ENCODE results near the gene OLFM2.

DNA sequence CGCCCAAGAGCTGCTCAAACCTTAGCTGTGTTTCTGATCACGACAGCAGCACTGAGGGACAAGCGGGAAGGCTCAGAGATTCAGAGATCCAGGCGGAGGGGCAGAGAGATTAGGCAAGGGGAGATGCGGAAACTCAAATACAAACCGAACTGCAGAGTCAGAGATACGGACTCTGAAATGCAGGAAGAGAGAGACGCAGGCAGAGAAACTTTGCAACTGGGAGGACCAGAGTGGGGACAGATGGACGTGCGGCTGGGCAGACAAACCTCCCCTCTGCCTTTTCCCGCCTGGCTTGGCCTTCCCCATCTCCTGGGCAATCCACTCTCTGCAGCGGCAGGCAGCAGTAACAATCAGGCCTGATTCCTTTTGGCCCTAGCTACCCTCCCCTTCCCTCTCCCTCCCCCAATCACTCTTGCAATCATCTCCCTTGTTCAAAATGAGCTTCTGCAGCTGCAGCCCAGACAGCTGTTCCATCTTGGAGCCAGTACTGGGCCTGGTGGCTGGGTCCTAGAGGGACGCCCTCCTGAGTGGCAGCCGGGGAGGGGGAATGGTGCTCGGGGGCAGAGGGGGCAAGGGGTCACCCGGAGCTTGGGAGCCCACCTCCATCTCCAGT is 29.7 kb downstream of the OLFM2 start:
- no peak for TF ChIP-seq POLR2AphosphoS5 (IDR thresholded peaks at IDR 0.05; ENCODE audit: low read depth)
- TF ChIP-seq CTCF (IDR thresholded peaks at IDR 0.05; ENCODE audit: insufficient read depth, low read length), result no peak
- no peak for TF ChIP-seq GABPA (IDR thresholded peaks at IDR 0.05; ENCODE audit: low read depth)
- TF ChIP-seq, protein P1, sequence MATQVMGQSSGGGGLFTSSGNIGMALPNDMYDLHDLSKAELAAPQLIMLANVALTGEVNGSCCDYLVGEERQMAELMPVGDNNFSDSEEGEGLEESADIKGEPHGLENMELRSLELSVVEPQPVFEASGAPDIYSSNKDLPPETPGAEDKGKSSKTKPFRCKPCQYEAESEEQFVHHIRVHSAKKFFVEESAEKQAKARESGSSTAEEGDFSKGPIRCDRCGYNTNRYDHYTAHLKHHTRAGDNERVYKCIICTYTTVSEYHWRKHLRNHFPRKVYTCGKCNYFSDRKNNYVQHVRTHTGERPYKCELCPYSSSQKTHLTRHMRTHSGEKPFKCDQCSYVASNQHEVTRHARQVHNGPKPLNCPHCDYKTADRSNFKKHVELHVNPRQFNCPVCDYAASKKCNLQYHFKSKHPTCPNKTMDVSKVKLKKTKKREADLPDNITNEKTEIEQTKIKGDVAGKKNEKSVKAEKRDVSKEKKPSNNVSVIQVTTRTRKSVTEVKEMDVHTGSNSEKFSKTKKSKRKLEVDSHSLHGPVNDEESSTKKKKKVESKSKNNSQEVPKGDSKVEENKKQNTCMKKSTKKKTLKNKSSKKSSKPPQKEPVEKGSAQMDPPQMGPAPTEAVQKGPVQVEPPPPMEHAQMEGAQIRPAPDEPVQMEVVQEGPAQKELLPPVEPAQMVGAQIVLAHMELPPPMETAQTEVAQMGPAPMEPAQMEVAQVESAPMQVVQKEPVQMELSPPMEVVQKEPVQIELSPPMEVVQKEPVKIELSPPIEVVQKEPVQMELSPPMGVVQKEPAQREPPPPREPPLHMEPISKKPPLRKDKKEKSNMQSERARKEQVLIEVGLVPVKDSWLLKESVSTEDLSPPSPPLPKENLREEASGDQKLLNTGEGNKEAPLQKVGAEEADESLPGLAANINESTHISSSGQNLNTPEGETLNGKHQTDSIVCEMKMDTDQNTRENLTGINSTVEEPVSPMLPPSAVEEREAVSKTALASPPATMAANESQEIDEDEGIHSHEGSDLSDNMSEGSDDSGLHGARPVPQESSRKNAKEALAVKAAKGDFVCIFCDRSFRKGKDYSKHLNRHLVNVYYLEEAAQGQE (IDR thresholded peaks at IDR 0.05; ENCODE audit: insufficient replicate concordance, low read depth), result no peak
- no peak for TF ChIP-seq SPI1 (IDR thresholded peaks at IDR 0.05; ENCODE audit: borderline replicate concordance, low read depth)
